K562 (cell line): Measurements from ENCODE around the gene FMNL2. TPM values are rescaled to one million over a fixed set of nuclear protein-coding genes. Genes with fewer than 3 reads are reported as not detected.
A peak's percentile ranks its signal among the peaks of the same experiment; 100 is the strongest.

Experiments used
- ATAC-seq: fragments of 200-7000 bp; cut with Tn5 transposase; 3 replicates; pipeline ENCODE4 v1.9.1; 2020; ENCODE audit warnings: moderate library complexity
- BruUV-seq: library from RNA; stranded (reverse); fragments of 400-500 nt; replicated peaks from 2 replicates; lab custom pipeline; 2021; lab: Mats Ljungman, UMichigan
- CTCF ChIA-PET: fragments of 300-600 bp; formaldehyde crosslinking; extraction: SDS; loops from one replicate; lab custom pipeline; 2021; ENCODE audit warnings: low intra/inter-chr PET ratio; lab: Yijun Ruan, JAX
- POLR2A ChIA-PET: fragments of 300-600, 350-650 bp; sonication (Branson Sonifier 250); formaldehyde crosslinking; extraction: SDS; loops from one replicate; lab custom pipeline; 2021; ENCODE audit warnings: antibody characterized with exemption, inconsistent platforms; lab: Yijun Ruan, JAX
- DNase-seq, 4 experiments: peaks; one replicate each; pipeline versions ENCODE4 v3.0.0 to v3.0.0-alpha.2; 2011 to 2018; ENCODE audit warnings: low spot score in 3 of 4, mixed read lengths in 3 of 4; ENCODE audit errors: extremely low read depth in 1 of 4
- FAIRE-seq: peaks from 2 replicates; lab custom pipeline; 2011; peaks lifted over from hg19 to GRCh38; lab: Jason Lieb, UNC
- H2AFZ ChIP-seq: 2 replicates; pipeline ENCODE4 v1.6.0; 2011; ENCODE audit warnings: low read depth, low read length, control low read depth, inconsistent platforms
- H3K27ac ChIP-seq: fragments of 200-600 bp; 3 replicates; pipeline ENCODE4 v1.8.0; 2011; ENCODE audit warnings: low read depth, mild to moderate bottlenecking, control low read depth, inconsistent platforms, low read length, moderate library complexity, mixed read lengths; ENCODE audit errors: extremely low read depth
- H3K27me3 ChIP-seq, 2 experiments: fragments of 300-600 bp in 1 of 2; 2 replicates in 1 of 2; 3 replicates in 1 of 2; pipeline versions ENCODE4 v1.6.0 to v1.8.0; 2011; ENCODE audit warnings: inconsistent platforms in 2 of 2, low read length in 2 of 2, mild to moderate bottlenecking in 1 of 2, mixed read lengths in 1 of 2, moderate library complexity in 1 of 2; ENCODE audit not compliant: control insufficient read depth in 2 of 2, insufficient read depth in 2 of 2
- H3K36me3 ChIP-seq: fragments of 300-600 bp; 3 replicates; pipeline ENCODE4 v1.8.0; 2011; ENCODE audit warnings: mild to moderate bottlenecking, low read length, inconsistent platforms; ENCODE audit not compliant: control insufficient read depth, insufficient read depth
- H3K4me1 ChIP-seq, 2 experiments: fragments of 200-600 bp in 1 of 2; replicated peaks in 1 of 2; 2 replicates in 1 of 2; 3 replicates in 1 of 2; pipeline versions ENCODE4 v1.5.1 to v1.8.0; 2011; ENCODE audit warnings: inconsistent platforms in 2 of 2, low read length in 2 of 2, mild to moderate bottlenecking in 1 of 2, mixed read lengths in 1 of 2, moderate library complexity in 1 of 2; ENCODE audit not compliant: control insufficient read depth in 2 of 2, insufficient read depth in 2 of 2
- H3K4me2 ChIP-seq: 2 replicates; pipeline ENCODE4 v1.6.1; 2011; ENCODE audit warnings: low read length, control low read depth, inconsistent platforms, mixed read lengths; ENCODE audit not compliant: insufficient read depth
- H3K4me3 ChIP-seq: fragments of 200-600 bp; sonication (generic), shearing (Covaris generic); 2 replicates; pipeline ENCODE4 v1.5.1; 2016; ENCODE audit warnings: control low read depth, inconsistent platforms
- H3K79me2 ChIP-seq: fragments of 200-600 bp; 3 replicates; pipeline ENCODE4 v1.8.0; 2011; ENCODE audit warnings: low read length, inconsistent platforms; ENCODE audit not compliant: control insufficient read depth, insufficient read depth
- H3K9ac ChIP-seq, 2 experiments: 2 replicates each; pipeline versions ENCODE4 v1.6.0 to v1.6.1; 2011; ENCODE audit warnings: low read depth in 2 of 2, low read length in 2 of 2, control low read depth in 1 of 2, inconsistent platforms in 1 of 2, mild to moderate bottlenecking in 1 of 2, mixed read lengths in 1 of 2; ENCODE audit not compliant: insufficient read depth in 1 of 2
- H3K9me1 ChIP-seq: one replicate; pipeline ENCODE4 v1.6.0; 2011; ENCODE audit warnings: inconsistent platforms, mild to moderate bottlenecking, low read length, moderate library complexity; ENCODE audit not compliant: control insufficient read depth, insufficient read depth
- H3K9me3 ChIP-seq: replicated peaks from 2 replicates; pipeline ENCODE4 v1.5.1; 2011; ENCODE audit warnings: low read depth, low read length, inconsistent platforms; ENCODE audit not compliant: control insufficient read depth, insufficient read depth
- H4K20me1 ChIP-seq: replicated peaks from 2 replicates; pipeline ENCODE4 v1.6.1; 2011; ENCODE audit warnings: low read length, inconsistent platforms, mixed read lengths; ENCODE audit not compliant: control insufficient read depth, insufficient read depth
- ATF4 ChIP-seq: fragments of 450-650 bp; formaldehyde crosslinking; IDR thresholded peaks from 2 replicates; pipeline ENCODE4 v1.4.0; 2022; ENCODE audit warnings: mild to moderate bottlenecking, moderate library complexity
- BHLHE40 ChIP-seq: IDR thresholded peaks from 2 replicates; pipeline ENCODE4 v1.6.1; 2011; ENCODE audit warnings: low read length, improper control_type of control experiment
- IRF2 ChIP-seq: sonication (generic); formaldehyde crosslinking; IDR thresholded peaks from 2 replicates; pipeline ENCODE4 v1.8.1; 2022; ENCODE audit warnings: mild to moderate bottlenecking, missing genetic modification reagents
- NR3C1 ChIP-seq: sonication (generic); formaldehyde crosslinking; IDR thresholded peaks from 2 replicates; pipeline ENCODE4 v1.8.1; 2022; ENCODE audit warnings: missing genetic modification reagents
- PML ChIP-seq: IDR thresholded peaks from 2 replicates; pipeline ENCODE4 v1.6.1; 2012; ENCODE audit warnings: low read length, inconsistent platforms
- SMAD4 ChIP-seq: fragments of 250-450 bp; sonication (Bioruptor Pico); conservative IDR thresholded peaks from 2 replicates; pipeline ENCODE4 v1.8.0; 2021; ENCODE audit warnings: inconsistent platforms, mild to moderate bottlenecking, moderate library complexity
- ZFX ChIP-seq: sonication (generic); formaldehyde crosslinking; IDR thresholded peaks from 2 replicates; pipeline ENCODE4 v1.8.0; 2022; ENCODE audit warnings: mild to moderate bottlenecking, missing genetic modification reagents, moderate library complexity
- ZNF316 ChIP-seq: fragments of 450-650 bp; IDR thresholded peaks from 2 replicates; pipeline ENCODE4 v1.6.1; 2016
- ZNF518B ChIP-seq: fragments of 250-450 bp; sonication (Bioruptor Pico); IDR thresholded peaks from 2 replicates; pipeline ENCODE4 v1.5.0; 2021; ENCODE audit warnings: mild to moderate bottlenecking, moderate library complexity
- WGBS: fragments of 100-300 bp; shearing (Covaris generic); methylation state at CpG from one replicate; pipeline ENCODE4 v1.1.6; 2016; ENCODE audit warnings: low coverage, mixed read lengths; ENCODE audit not compliant: insufficient coverage; ENCODE audit errors: missing lambda C conversion rate; 5-methylcytosine and 5-hydroxymethylcytosine counted together
- in situ Hi-C: fragments of 300-500 bp; cut with MboI; formaldehyde crosslinking; loops from 4 replicates; pipeline ENCODE4 v1.15.0; 2018; ENCODE audit warnings: inconsistent platforms, mixed read lengths
- intact Hi-C: fragments of 100-400 bp; cut with micrococcal nuclease; formaldehyde crosslinking; loops from 2 replicates; pipeline ENCODE4 v1.14.2; 2022
- polyA plus RNA-seq, 8 experiments: library from polyadenylated mRNA; depleted of rRNA in 4 of 8; stranded (reverse) in 5 of 8; unstranded in 3 of 8; fragments of >200 nt; fragmentation: Nextera tagmentation in 2 of 8; fragmentation: Illumina TruSeq in 1 of 8; extraction: Ambion mirVana in 2 of 8; extraction: Trizol in 1 of 8; gene quantifications; 2 replicates each; pipeline versions ENCODE4 v1.2.1 to v1.2.3, GENCODE V29; 2011 to 2014; ENCODE audit warnings: inconsistent platforms in 1 of 8, missing spikeins in 1 of 8
- total RNA-seq, 7 experiments: library from RNA; depleted of rRNA in 6 of 7; stranded (reverse); fragments of >200 nt in 6 of 7; fragmentation: Illumina TruSeq in 2 of 7; extraction: Trizol in 2 of 7; gene quantifications; 2 replicates each; pipeline versions ENCODE4 v1.2.1 to v1.2.3, GENCODE V29; 2011 to 2021; ENCODE audit warnings: low replicate concordance in 1 of 7

FMNL2 gene
- total and polyA plus RNA-seq, 9 of the 15 experiments (the other 6 are each of a cell fraction or from before 2014, with no cell fraction given): 0.15 to 0.49 (median 0.24) TPM; not detected in 1

DNA sequence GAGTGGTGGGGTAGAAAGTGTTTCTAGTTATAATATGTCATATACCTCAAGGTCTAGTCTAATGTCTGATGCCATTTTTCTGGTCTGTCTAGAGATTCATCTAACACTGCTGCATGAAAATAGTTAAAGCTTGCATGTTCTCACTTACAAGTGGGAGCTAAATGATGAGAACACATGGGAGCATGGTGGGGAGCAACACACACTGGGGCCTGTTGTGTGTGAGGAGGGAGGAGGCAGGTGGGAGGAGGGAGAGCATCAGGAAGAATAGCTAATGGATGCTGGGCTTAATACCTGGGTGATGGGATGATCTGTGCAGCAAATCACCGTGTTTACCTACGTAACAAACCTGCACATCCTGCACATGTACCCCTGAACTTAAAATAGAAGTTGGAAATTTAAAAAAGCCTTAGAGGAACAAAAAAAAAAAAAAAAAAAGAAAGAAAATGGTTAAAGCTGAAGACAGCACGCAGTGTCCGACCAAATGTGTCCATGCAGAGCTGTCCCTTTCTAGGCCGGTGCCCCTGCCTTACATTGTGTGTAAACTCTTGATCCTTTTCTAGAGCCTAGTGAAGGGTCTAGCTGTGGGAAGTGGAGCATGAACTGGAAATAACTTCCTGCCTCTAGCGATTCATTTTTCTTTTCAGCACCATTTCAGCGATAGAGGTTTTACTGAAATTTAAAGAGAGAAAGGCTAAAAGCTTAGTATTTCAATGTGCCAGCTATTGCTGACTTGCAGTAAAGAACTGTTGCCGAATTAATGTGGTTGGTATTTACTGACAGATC lies 94.0 kb downstream of the FMNL2 start:
- Histone ChIP-seq H4K20me1 (no peaks in the 10 kb centered on the region), H3K9me1 (no peaks in the 10 kb centered on the region), H3K4me2 (no peak overlapping the region), H3K27ac (no peak overlapping the region), H3K79me2 (no peaks in the 10 kb centered on the region), H3K4me3 (no peak overlapping the region), H3K4me1 (no peaks in the 10 kb centered on the region), H3K27me3 (peaks cover 0 to 3% of the 10 kb centered on the region in 2 experiments; a peak in 1 of 5 replicates), H3K36me3 (no peaks in the 10 kb centered on the region), H2AFZ (no peak overlapping the region), H3K9ac (no peak overlapping the region), H3K9me3 (no peaks in the 10 kb centered on the region)
- TF ChIP-seq ZNF316: 0 out of 2 replicates have a peak, but pooled peaks have one; percentile 9
- TF ChIP-seq BHLHE40: no peak
- BruUV-seq: no TSS peak
- FAIRE-seq (no peak), DNase-seq (no peak), ATAC-seq (no peak)
- ChIA-PET POLR2A (no interaction called here), CTCF (no interaction called here)
- intact Hi-C loops: no loop called here
- WGBS: 0% methylated on average over 8 of the region's 8 CpGs
- in situ Hi-C loops: no loop called here

DNA sequence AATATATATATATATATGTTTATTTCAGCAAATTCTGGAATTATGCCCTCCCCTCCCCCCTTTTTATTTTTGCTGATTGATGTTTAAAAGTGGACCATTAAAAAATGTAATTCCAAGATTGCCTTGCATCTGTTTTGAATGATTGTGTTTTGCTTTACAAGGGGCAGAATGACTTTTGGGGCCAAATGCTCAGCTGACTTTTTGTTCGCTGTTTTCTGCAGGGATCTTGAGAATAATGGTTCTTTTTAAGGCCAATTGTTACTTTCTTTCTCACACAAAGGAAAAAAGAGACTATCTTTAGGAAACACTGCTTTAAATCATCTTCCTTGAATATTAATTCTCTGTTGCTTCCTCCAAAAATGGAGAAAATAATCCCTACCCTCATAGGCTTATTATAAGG lies 95.9 kb downstream of the FMNL2 start:
- Histone ChIP-seq H3K27ac (no peak overlapping the region), H3K4me2 (no peak overlapping the region), H2AFZ (no peak overlapping the region), H3K4me1 (no peaks in the 10 kb centered on the region), H3K27me3 (peaks cover 0 to 3% of the 10 kb centered on the region in 2 experiments; a peak in 1 of 5 replicates), H3K79me2 (no peaks in the 10 kb centered on the region), H3K9me1 (no peaks in the 10 kb centered on the region), H3K9ac (no peak overlapping the region), H3K4me3 (no peak overlapping the region), H3K9me3 (no peaks in the 10 kb centered on the region), H3K36me3 (no peaks in the 10 kb centered on the region), H4K20me1 (no peaks in the 10 kb centered on the region)
- ChIA-PET POLR2A (no interaction called here), CTCF (no interaction called here)
- in situ Hi-C loops (no loop called here), intact Hi-C loops (no loop called here)
- TF ChIP-seq ZFX (CRISPR knock-in tag) (no peak), IRF2 (CRISPR knock-in tag) (no peak), SMAD4 (CRISPR knock-in tag) (no peak), PML (no peak), NR3C1 (CRISPR knock-in tag) (no peak), ATF4 (no peak), ZNF518B (CRISPR knock-in tag) (no peak)
- WGBS: 0% methylated on average over 1 of the region's 1 CpG
- ATAC-seq: no peak
- no TSS peak for BruUV-seq
- no peak for FAIRE-seq
- DNase-seq: no peak
